HL-60/S4 treated with phorbol 12-myristate 13-acetate at 8.2 ng/mL for 4 days and 3 days (cell line): ENCODE measurements around the gene NXNL1.

Experiments used
- in situ Hi-C: fragments of 300-500 bp; cut with MboI; formaldehyde crosslinking; loops from 2 replicates; pipeline ENCODE4 v1.15.0; 2022; ENCODE audit warnings: low sequenced_read_pairs

Gene NXNL1

GRCh38 chr19:17421942-17422341, 38.8 kb downstream of the NXNL1 start:
- in situ Hi-C loops = no loop called here

- in situ Hi-C loops = no loop called here
Observed at GRCh38 chr19:17420475-17420924, 40.2 kb downstream of the NXNL1 start.

GRCh38 chr19:17419621-17420474, 40.9 kb downstream of the NXNL1 start, which contains the start of gene MVB12A:
Gene MVB12A, plus strand, starts transcription at chr19:17420047. Its CDS starts 89 bp downstream, at chr19:17420136.
- in situ Hi-C loops = no loop called here

DNA sequence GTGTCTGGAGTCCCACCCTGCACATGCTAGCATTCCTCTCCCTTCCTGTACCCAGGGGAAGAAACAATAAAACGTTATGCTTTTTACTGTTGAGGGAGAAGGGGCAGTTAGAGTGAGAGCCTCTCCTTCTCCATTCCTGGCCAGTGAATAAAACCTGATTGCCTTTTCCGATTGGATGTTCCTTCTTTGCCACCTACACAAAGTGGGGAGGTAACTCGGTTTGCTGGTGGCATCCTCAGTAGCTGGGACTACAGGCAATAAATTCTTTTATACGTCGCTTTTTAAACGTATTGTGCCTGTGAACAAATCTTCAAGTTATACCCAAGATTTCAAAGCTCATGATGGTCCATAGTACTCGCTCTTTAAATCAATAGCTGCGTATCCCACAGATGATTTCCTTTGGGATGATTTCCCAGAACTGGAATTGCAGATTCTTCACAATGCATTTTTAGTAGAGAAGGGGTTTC, 41.5 kb downstream of the NXNL1 start:
- in situ Hi-C loops = no loop called here

DNA sequence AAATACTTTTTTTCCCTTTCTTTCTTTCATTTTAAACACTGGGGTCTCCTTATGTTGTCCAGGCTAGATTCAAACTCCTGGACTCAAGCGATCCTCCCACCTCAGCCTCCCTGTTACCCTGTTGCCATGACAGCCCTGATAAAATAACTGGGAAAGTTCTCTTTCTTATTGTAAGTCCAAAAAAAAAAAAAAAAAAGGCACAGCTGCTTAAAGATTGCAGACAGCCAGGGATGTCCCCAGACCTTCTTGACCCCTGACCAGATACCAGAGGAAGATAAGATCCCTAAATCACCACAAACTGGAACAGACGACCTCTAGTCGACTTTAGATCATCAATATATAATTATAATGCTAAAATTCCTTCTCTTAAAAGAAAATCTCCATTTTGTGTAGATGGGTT, 42.0 kb downstream of the NXNL1 start:
- in situ Hi-C loops = no loop called here

DNA sequence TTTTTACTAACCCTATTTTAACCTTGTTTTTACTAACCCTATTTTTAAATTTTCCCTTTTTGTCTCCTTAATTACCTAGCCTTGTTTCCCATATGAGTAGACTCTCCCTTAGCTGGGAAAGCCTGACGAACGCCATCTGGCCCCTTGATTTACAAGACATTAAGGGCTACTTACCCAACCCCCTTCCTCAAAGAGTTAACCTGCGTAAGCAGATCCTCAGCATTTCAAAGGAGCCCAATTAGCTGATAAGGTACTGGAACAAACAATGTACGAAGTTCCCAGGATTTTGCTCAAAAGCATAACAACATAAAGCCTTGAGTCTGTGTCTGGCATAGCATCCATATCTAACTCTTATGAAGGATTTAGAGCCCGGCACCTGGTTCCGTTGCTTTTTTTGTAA, 45.6 kb downstream of the NXNL1 start:
- in situ Hi-C loops = no loop called here

GRCh38 chr19:17414097-17414496, 46.6 kb downstream of the NXNL1 start:
- in situ Hi-C loops = no loop called here

GRCh38 chr19:17411801-17412200, 48.9 kb downstream of the NXNL1 start:
- in situ Hi-C loops = no loop called here

DNA sequence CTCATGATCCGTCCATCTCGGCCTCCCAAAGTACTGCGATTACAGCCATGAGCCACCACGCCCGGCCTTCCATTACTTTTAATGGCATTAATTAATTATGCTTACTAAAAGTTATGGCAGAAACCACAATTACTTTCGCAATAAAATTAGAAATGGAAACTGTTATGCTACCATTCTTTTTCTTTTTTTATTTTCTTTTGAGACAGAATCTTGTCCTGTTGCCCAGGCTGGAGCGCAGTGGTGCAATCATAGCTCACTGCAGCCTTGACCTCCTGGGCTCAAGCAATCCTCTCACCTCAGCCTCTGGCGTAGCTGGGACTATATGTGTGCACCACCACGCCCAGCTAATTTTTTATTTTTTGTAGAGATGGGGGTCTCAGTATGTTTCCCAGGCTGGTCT, 50.7 kb downstream of the NXNL1 start:
- in situ Hi-C loops = no loop called here

GRCh38 chr19:17406887-17407196, 53.9 kb downstream of the NXNL1 start:
- in situ Hi-C loops = no loop called here

GRCh38 chr19:17406046-17406886, 54.5 kb downstream of the NXNL1 start:
- in situ Hi-C loops = no loop called here
